Gastroesophageal sphincter (tissue), 3 donors: Measurements from ENCODE around the gene RNF224.

ENCODE experiments used
- POLR2AphosphoS5 ChIP-seq: sonication (generic); formaldehyde crosslinking; IDR thresholded peaks from one replicate; pipeline ENCODE4 v1.6.1; 2017; ENCODE audit warnings: antibody characterized with exemption
- TF ChIP-seq, protein P1 (sequence below), 4 experiments: fragments of 200-600 bp in 2 of 4; fragments of 450-650 bp in 2 of 4; sonication (generic) in 1 of 4; IDR thresholded peaks; one replicate each; pipeline ENCODE4 v1.5.1; 2017 to 2019; ENCODE audit warnings: antibody characterized with exemption in 4 of 4, mild to moderate bottlenecking in 2 of 4, moderate library complexity in 2 of 4

DNA sequence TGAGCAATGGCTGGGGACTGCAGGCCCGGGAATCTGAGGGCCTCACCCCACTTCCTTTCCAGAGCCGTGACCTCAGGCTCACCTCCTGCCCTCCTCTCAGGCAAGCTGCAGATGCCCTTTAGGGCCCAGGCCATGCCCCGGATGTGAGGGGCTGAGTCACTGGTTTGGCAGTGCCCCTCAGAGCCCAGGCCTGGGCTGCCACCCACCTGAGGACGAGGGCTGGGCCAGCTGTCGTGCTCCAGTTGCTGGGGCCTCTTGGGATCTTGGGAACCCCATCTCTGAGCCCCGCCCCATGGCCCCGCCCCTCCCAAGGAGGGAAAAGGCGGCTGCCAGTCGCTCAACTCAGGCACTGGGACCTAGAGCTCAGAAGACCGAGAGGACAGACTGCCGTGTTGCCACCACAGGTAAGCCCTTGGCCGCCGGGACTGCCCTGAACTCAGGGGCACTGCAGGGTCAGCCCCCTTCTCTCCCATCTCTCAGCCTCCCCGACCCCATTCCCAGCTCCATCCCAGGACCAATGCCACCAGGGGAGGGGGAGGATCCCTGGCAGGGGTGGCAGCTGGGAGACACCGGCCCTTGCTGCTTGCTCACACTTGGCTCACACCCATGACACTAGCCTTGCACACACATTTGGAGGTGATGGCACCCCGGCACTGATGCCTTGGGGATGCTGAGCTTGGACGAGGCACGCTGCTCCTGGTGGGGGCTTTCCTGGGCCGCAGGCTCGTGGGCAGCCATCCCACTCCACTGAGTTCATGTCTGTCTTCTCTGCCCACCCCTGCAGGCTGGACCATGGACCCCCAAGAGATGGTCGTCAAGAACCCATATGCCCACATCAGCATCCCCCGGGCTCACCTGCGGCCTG is 2.2 kb upstream of the RNF224 start, which contains the start of gene CYSRT1:
- TF ChIP-seq, protein P1, sequence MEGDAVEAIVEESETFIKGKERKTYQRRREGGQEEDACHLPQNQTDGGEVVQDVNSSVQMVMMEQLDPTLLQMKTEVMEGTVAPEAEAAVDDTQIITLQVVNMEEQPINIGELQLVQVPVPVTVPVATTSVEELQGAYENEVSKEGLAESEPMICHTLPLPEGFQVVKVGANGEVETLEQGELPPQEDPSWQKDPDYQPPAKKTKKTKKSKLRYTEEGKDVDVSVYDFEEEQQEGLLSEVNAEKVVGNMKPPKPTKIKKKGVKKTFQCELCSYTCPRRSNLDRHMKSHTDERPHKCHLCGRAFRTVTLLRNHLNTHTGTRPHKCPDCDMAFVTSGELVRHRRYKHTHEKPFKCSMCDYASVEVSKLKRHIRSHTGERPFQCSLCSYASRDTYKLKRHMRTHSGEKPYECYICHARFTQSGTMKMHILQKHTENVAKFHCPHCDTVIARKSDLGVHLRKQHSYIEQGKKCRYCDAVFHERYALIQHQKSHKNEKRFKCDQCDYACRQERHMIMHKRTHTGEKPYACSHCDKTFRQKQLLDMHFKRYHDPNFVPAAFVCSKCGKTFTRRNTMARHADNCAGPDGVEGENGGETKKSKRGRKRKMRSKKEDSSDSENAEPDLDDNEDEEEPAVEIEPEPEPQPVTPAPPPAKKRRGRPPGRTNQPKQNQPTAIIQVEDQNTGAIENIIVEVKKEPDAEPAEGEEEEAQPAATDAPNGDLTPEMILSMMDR (IDR thresholded peaks at IDR 0.05): no peak
- TF ChIP-seq POLR2AphosphoS5: no peak
